ENCODE results near the gene PODXL2.
A peak's percentile ranks its signal among the peaks of the same experiment; 100 is the strongest.

PODXL2 gene

DNA sequence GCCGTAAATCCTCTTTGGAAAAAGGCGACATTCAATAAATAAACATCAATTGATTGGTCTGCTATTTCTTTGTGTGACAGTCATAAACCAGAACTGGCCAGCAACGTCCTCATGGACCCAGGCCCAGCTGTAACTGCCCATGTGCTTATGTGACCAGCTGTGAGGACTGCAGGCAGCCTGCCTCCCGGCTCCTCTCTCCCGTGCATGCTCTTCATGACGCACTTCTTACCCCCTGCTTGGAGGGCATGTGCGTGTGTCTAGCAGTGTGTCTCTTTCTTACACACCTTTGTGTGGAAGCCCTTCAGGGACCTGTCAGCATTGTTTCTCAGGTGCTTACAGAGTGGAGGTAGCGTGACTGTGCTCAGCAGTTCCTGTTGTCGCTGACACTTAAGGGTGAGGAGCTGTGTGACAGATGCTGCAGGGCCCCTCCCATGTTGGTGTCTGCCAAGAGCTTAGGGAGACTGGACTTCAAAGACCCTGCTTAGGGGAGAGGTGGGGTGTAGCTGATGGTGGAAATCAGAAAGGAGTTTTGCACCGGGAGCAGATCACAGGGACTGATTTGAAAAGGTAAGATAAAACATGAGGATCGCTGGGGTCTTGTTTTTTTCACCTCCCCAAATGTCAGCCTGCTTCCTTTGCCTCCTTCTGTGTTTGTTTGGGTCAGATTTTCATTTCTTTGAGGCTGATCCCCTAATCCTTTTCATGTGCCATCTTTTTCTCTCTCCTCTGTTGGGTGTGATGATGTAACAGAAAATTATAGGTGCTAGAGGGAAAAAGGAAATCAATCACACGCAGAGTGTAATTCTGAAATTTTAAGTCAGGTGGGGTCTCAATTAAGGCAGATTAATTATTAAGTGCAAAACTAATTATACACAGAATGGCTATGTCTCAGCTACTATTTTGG lies 2.1 kb downstream of the PODXL2 start:
- peaks cover 20% of the 10 kb centered on the region for H3K4me1 Mint-ChIP-seq
- H3K4me3 Mint-ChIP-seq = no peak overlapping the region
- H3K27me3 Mint-ChIP-seq = peaks cover 66% of the 10 kb centered on the region
- no peak for DNase-seq
- H3K36me3 Mint-ChIP-seq = peaks cover 1% of the 10 kb centered on the region
- CTCF ChIA-PET = interaction anchor here (1.0 to 1.4 kb wide), 2 partner anchors 33 to 56 kb away, joined by 3 to 5 read pairs; no protein-coding TSS in a partner anchor
- H3K9me3 Mint-ChIP-seq = no peaks in the 10 kb centered on the region
- no peak overlapping the region for H3K27ac Mint-ChIP-seq

DNA sequence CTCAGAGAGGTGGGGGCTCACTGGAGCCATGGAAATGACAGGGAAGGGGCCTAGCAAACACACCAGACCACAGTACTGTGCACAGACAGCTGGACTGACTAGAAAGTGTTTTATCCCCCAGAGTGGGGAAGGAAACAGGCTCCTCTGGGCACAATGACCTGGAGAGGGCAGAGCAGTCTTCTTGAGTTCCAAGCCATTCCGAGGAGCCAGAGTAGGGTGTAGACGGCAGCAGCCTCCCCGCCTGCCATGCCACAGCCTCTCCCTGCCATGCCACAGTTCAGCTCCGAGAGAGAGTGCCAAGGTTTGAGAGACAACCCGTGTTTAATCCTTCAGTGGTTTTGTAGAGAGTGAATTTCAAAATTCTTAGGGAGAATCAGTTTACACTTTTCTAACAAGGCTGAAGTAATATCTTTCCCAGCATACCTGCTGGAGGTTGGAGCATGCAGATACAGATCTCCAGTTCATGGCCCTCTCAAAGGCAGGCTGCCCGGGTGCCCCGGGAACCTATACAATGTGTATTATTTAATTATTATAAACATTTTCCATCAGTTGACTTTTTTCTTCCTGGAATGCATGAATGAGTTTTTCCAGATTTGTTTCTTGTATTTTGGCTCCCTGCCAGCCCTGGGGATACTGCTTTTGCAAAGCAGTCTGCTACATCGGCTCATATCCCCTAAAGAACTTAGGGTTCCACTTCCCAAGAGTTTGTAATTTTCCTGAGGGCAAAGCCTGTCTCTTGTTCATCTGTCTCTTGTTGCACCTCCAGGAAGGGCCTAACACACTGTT lies 3.2 kb downstream of the PODXL2 start:
- no peak overlapping the region for H3K4me3 Mint-ChIP-seq
- peaks cover 56% of the 10 kb centered on the region for H3K27me3 Mint-ChIP-seq
- no peak for DNase-seq
- peaks cover 27% of the 10 kb centered on the region for H3K4me1 Mint-ChIP-seq
- H3K36me3 Mint-ChIP-seq = peaks cover 1% of the 10 kb centered on the region
- no peak overlapping the region for H3K27ac Mint-ChIP-seq
- H3K9me3 Mint-ChIP-seq = no peaks in the 10 kb centered on the region
- CTCF ChIA-PET = interaction anchor here (1.2 kb wide), 1 partner anchor 57 kb away, joined by 3 read pairs; no protein-coding TSS in a partner anchor

DNA sequence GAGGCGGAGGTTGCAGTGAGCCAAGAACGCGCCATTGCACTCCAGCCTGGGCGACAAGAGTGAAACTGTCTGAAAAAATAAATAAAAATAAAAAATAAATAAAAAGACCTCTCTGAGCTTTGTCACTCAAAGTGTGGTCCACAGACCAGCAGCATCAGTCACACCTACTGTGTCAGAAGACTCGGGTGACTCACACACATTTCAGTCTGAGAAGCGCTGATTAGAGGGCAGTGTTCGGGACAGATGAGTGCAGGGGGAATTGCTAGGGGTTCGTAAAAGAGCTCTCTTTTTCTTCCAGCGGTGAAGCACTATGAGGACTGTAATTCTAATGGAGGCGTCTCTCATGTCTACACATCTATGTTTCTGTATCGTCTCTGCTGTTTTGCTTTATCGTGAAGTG lies 5.7 kb downstream of the PODXL2 start:
- no peak overlapping the region for H3K4me3 Mint-ChIP-seq
- no peaks in the 10 kb centered on the region for H3K36me3 Mint-ChIP-seq
- no peak for DNase-seq
- H3K27me3 Mint-ChIP-seq = peaks cover 43% of the 10 kb centered on the region
- peaks cover 31% of the 10 kb centered on the region for H3K4me1 Mint-ChIP-seq
- CTCF ChIA-PET = no interaction called here
- H3K9me3 Mint-ChIP-seq = no peaks in the 10 kb centered on the region
- no peak overlapping the region for H3K27ac Mint-ChIP-seq

DNA sequence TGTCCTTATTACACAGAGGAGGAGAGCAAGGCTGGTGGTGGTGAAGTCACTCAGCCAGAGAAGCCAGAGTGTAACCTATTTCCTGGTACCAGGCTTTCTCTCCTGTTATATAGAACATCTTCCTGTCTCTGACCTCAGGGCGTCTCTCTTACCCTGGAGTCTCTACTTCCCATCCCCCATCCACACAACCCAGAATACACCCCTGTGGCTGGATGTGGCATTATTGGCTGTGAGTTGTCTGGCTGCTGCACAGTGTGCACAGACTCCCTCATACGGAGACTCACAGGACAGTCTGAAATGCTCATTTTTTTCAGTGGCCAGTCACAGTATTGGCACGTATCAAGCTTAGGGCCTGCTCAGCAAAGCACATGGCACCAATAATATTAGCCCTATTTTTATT lies 8.6 kb downstream of the PODXL2 start:
- DNase-seq = peak; percentile 73
- CTCF ChIA-PET = interaction anchor here (0.7 to 1.6 kb wide), 4 partner anchors 25 to 62 kb away, joined by 3 to 5 read pairs (median 4); no protein-coding TSS in a partner anchor
- Mint-ChIP-seq H3K9me3 (no peaks in the 10 kb centered on the region), H3K27me3 (peaks cover 15% of the 10 kb centered on the region), H3K4me1 (peaks cover 18% of the 10 kb centered on the region), H3K27ac (peak overlapping the region; percentile 21), H3K4me3 (no peak overlapping the region), H3K36me3 (no peaks in the 10 kb centered on the region)

DNA sequence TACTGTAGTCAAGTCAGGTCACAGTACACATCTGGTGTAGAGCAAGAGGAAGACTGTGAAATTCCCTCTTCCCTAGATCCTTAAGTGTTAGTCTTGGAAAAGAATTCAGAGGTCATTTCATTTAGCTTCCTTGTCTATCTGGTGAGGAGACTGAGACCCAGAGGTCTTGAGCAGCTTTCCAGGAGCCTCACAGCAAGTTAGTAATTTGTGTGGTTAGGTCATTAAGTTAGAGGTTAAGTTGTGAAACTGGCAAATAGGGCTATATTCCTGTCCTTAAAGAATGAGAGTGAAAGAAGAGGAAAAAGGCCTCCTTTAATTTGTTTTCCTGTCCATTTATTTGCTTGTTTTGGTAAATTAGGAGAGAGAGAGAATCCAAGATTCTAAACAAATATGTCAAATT lies 9.0 kb downstream of the PODXL2 start:
- peak overlapping the region; percentile 30 for H3K27ac Mint-ChIP-seq

DNA sequence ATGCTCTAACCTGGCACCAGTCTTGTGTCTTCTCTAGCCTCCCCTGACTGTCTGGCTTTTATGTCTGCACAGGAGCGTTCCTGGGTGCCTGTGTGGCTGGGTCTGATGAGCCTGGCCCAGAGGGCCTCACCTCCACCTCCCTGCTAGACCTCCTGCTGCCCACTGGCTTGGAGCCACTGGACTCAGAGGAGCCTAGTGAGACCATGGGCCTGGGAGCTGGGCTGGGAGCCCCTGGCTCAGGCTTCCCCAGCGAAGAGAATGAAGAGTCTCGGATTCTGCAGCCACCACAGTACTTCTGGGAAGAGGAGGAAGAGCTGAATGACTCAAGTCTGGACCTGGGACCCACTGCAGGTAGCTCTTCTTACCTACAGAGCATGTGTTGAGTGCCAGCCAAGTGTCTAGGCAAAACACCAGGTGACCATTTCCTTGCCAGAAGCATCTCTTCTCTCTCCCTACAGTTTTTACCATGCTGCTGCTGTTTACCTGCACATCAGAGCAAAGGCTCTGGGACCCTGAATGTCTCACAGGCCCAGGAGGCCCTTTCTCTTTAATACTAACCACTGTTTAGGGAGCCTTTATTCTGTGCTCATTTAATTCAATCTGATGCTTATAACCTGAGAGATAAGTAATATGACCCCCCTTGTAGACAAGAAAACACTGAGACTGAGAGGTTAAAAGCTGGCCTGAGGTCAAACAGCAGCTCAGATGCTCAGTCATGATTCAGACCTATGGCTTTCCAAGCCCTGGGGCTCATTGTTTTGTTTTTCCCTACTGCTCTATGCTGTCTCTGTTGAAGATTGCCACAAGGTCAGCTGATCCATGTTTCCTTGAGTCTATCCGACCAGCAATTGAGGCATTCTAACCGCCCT lies 10.4 kb downstream of the PODXL2 start:
- CTCF ChIA-PET = interaction anchor here (0.8 kb wide), 1 partner anchor 9 kb away, joined by 5 read pairs; no protein-coding TSS in a partner anchor
- Mint-ChIP-seq H3K4me1 (peaks cover 18% of the 10 kb centered on the region), H3K4me3 (no peak overlapping the region), H3K27me3 (peaks cover 10% of the 10 kb centered on the region), H3K27ac (no peak overlapping the region), H3K9me3 (no peaks in the 10 kb centered on the region), H3K36me3 (no peaks in the 10 kb centered on the region)
- no peak for DNase-seq

More for the DNA sequence above, 9.0 kb downstream of the PODXL2 start:
- Mint-ChIP-seq H3K27me3 (peaks cover 14% of the 10 kb centered on the region), H3K4me1 (peaks cover 18% of the 10 kb centered on the region), H3K36me3 (no peaks in the 10 kb centered on the region), H3K9me3 (no peaks in the 10 kb centered on the region), H3K4me3 (no peak overlapping the region)
- CTCF ChIA-PET = interaction anchor here (0.7 to 1.6 kb wide), 4 partner anchors 24 to 63 kb away, joined by 3 to 5 read pairs (median 4); no protein-coding TSS in a partner anchor
- DNase-seq = no peak

DNA sequence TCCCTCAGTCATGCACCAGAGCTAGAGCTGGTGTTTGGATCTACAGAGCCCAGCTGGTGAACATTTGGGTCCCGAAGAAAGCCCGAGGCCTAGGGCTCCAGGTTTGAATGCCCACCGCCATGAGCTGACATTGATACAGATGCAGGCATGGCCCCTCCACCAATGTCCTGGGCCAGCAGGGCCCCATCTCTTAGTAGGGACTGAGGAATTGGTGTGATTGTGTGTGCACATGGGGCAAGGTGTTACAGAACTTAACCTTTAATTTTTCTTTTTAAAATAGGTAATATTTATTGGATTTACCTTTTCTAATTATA lies 11.0 kb downstream of the PODXL2 start:
- Mint-ChIP-seq H3K27me3 (peaks cover 10% of the 10 kb centered on the region), H3K27ac (no peak overlapping the region)

DNA sequence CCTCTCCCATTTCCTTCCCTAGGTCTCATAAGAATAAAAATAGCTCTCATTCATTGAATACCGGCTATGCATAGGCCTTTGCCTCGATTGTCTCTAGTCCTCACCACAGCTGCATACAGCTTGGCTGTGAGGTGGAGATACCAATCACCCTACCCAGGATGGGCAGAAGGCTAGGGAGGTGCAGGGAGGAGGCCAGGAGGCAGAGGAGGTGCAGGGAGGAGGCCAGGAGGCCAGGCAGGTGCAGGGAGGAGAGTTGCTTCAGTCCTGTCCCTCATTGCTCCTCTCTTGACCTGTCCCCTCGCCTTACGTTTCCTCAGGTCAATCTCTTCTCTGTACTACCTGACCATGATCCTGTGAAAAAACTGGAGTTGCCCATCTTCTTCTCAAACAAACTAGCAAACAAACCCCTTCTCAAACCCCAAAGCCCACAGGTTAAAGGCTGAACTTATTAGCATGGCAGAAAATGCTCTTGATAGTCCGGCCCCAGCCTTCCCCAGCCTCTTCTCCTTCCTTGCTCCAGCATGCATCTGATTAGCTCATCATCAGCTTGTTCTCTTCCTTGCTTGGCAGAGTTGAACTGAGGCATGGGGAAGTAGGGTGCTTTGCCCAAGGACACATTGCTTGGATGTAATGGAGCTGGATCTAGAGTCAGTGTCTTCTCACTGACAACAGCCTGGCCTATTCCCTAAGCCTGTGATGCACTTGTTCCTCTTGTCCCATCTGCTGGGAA lies 15.8 kb downstream of the PODXL2 start:
- CTCF ChIA-PET = no interaction called here
- Mint-ChIP-seq H3K27ac (no peak overlapping the region), H3K9me3 (no peaks in the 10 kb centered on the region)

More for the DNA sequence above, 11.0 kb downstream of the PODXL2 start:
- Mint-ChIP-seq H3K9me3 (no peaks in the 10 kb centered on the region), H3K4me1 (peaks cover 18% of the 10 kb centered on the region), H3K4me3 (no peak overlapping the region), H3K36me3 (no peaks in the 10 kb centered on the region)
- no peak for DNase-seq
- CTCF ChIA-PET = interaction anchor here (0.8 kb wide), 1 partner anchor 9 kb away, joined by 5 read pairs; no protein-coding TSS in a partner anchor

DNA sequence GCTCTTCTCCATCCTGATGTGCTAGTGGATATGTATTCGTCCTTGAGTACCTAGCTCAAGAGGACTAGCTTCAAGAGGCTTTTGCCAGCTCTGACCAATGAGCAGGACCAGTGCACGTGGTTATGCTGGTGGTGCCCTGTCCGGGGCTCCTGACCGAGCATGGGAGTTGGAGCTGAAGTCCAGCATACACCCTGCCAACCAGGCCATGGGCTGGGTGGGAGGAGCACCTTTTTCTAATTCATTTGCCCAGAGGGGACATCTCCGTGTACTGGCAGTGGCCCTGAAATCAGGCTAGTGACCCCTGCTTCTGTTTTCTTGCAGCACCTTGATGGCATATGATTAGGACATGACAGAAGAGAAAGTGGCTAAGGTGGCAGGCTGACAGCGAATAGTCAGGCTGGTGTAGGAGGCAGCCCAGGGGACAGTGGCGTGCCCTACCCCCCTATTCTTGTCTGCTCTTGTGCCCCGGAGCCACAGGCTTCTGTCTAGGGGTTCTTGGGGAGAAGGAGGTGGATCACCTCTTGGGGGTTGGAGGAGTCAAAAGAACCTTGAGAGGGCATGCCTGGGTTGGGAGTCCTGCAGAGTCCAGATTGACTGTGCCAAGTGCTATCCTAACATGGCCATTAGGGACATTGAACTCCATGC lies 16.5 kb downstream of the PODXL2 start:
- H3K4me1 Mint-ChIP-seq = no peaks in the 10 kb centered on the region
- no peaks in the 10 kb centered on the region for H3K9me3 Mint-ChIP-seq
- CTCF ChIA-PET = no interaction called here
- peaks cover 7% of the 10 kb centered on the region for H3K27me3 Mint-ChIP-seq
- no peak for DNase-seq
- no peak overlapping the region for H3K27ac Mint-ChIP-seq
- H3K4me3 Mint-ChIP-seq = no peak overlapping the region
- no peaks in the 10 kb centered on the region for H3K36me3 Mint-ChIP-seq

More for the DNA sequence above, 15.8 kb downstream of the PODXL2 start:
- Mint-ChIP-seq H3K4me3 (no peak overlapping the region), H3K4me1 (no peaks in the 10 kb centered on the region), H3K27me3 (peaks cover 7% of the 10 kb centered on the region), H3K36me3 (no peaks in the 10 kb centered on the region)
- DNase-seq = no peak

DNA sequence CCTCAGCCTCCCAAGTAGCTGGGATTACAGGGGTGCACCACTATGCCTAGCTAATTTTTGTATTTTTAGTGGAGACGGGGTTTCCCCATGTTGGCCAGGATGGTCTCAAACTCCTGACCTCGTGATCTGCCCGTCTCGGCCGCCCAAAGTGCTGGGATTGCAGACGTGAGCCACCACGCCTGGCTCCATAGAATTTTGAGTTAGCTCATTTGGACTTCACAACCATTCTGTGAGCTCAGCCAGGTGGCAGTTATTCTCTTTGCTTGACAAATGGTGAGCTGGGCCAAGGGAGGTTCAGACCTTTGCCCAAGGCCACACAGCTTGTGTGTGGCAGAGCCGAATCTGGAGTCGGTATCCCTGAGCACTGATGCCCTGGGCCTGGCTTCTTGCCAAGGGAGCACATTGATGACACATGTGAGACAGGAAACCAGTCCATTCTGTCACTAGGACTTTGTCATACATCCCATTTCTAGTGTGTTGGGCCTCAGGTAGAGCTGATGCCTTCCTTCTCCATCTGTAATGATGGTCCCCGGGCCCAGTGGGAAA lies 17.6 kb downstream of the PODXL2 start:
- CTCF ChIA-PET = no interaction called here
- Mint-ChIP-seq H3K9me3 (no peaks in the 10 kb centered on the region), H3K4me3 (no peak overlapping the region), H3K36me3 (no peaks in the 10 kb centered on the region), H3K27ac (no peak overlapping the region), H3K27me3 (peaks cover 7% of the 10 kb centered on the region), H3K4me1 (no peaks in the 10 kb centered on the region)
- no peak for DNase-seq

DNA sequence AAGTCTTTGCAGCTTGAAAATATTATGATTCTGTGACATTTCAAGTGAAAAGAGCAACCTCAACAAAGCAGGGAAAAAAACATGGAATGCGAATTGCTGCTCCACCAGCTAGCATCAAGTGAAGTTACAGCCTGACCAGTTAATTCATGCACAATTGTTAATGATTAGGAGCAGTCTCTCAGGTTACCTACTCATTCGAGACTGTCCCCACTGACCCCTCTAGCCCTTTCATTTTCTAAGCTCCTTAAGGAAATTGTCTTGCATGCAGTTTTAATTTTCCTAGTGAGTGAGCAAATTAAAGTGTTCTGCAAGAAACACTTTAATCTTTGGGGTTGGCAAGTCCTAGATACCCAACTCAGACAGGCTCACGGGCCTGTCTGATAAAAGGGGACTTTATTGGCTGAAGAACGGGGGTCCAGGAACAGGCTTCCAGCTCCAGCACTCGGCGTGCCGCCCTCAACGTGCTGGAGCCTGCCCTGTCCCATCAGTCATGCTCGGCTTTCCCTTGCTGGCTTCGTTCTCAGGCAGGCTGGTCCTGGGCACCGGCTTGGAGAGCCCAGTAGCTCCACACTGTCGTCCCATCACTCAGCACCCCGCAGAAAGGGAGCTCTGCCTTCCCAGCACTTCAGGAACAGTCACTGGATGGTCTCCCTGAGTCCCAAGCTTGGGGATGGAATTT lies 18.3 kb downstream of the PODXL2 start:
- Mint-ChIP-seq H3K27me3 (peaks cover 7% of the 10 kb centered on the region), H3K27ac (no peak overlapping the region), H3K36me3 (no peaks in the 10 kb centered on the region), H3K9me3 (no peaks in the 10 kb centered on the region), H3K4me3 (no peak overlapping the region), H3K4me1 (no peaks in the 10 kb centered on the region)
- CTCF ChIA-PET = interaction anchor here (0.9 kb wide), 1 partner anchor 11 kb away, joined by 4 read pairs; no protein-coding TSS in a partner anchor
- no peak for DNase-seq

DNA sequence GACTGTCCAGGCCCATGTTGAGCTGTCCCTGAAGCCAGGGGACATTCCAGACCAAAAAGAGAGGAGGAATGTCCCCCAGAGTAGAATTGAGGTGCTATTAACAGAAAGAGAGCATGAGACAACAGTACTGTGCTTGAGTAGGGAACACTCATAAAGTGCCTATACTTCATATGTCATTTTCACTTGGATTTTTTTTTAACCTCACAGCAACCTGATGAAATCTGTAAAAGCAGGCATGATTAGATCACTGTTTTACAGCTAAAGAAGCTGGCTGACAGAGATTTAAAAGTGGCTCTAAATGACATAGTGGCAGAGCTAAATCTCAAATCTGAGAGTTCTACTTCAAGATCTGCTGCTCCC lies 18.8 kb downstream of the PODXL2 start:
- H3K4me1 Mint-ChIP-seq = no peaks in the 10 kb centered on the region
- no peak overlapping the region for H3K4me3 Mint-ChIP-seq
- DNase-seq = no peak
- H3K27ac Mint-ChIP-seq = no peak overlapping the region
- H3K9me3 Mint-ChIP-seq = no peaks in the 10 kb centered on the region
- H3K27me3 Mint-ChIP-seq = peaks cover 7% of the 10 kb centered on the region
- CTCF ChIA-PET = interaction anchor here (0.9 kb wide), 1 partner anchor 12 kb away, joined by 4 read pairs; no protein-coding TSS in a partner anchor
- H3K36me3 Mint-ChIP-seq = no peaks in the 10 kb centered on the region

Data from activated naive CD4-positive, alpha-beta T cell treated with anti-CD3 and anti-CD28 coated beads, Interleukin-2, amount 10 ng/mL, durations not matched to agents 7 days and 5 days (primary cell).